NCI-H510A (cell line): ENCODE measurements around the gene HECTD4.
"Not testable (repeated sequence)": the region's sequence is repeated elsewhere in the genome, so short reads cannot be mapped to it uniquely, and the experiment has no call there.

Experiments
- DNase-seq: peaks from one replicate; lab custom pipeline; 2025; lab: John Stamatoyannopoulos, UW

Gene HECTD4, protein sequence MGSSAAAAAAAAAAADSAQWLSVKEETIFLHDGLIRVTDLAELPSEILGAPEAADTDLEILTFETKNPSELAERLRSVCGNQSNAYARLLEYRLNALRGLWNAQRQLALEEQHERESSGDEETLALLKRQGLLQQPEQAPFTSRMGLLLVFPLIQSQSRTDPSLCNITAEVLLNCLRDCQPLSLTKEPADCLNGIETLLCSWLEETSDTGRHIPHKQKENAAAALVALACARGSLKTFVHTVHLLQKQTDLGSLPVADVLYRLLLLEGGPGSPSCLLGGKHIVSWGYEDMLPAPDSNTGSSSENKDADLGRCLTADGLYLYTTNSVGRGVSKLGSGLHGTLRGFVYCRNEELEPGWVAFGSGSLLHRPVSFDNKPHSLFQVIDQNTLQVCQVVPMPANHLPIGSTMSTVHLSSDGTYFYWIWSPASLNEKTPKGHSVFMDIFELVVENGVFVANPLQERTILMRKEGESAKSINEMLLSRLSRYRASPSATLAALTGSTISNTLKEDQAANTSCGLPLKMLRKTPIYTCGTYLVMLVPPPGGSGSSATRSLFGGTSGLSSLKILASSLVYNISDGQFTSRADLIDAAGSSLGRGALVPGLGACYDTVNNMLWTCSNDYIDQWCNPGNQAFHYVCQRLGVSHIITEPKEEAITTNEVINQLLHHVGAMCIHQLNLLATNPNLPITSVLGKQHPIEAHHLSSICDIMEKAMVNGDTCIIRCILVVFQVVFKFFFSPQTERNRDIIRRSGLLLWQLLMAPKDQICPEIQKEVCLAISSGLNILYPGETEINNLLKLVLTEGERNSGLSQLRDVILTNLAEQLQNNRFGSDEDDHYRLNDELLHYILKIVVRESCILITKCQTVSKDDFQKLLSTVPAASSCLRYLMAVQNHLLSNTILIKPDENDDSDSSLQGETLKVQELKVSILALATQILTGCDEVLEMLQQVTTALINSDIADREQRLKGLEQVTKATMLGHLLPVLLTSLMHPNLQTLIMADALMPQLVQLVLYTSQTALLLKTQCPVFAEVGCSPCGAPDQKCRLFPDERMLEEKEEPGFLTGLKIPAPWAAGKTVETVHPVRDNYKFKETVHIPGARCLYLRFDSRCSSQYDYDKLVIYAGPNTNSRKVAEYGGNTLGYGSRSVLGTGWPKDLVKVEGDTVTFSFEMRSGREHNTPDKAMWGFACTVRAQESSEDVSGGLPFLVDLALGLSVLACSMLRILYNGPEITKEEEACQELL (N-terminal part only)

DNA sequence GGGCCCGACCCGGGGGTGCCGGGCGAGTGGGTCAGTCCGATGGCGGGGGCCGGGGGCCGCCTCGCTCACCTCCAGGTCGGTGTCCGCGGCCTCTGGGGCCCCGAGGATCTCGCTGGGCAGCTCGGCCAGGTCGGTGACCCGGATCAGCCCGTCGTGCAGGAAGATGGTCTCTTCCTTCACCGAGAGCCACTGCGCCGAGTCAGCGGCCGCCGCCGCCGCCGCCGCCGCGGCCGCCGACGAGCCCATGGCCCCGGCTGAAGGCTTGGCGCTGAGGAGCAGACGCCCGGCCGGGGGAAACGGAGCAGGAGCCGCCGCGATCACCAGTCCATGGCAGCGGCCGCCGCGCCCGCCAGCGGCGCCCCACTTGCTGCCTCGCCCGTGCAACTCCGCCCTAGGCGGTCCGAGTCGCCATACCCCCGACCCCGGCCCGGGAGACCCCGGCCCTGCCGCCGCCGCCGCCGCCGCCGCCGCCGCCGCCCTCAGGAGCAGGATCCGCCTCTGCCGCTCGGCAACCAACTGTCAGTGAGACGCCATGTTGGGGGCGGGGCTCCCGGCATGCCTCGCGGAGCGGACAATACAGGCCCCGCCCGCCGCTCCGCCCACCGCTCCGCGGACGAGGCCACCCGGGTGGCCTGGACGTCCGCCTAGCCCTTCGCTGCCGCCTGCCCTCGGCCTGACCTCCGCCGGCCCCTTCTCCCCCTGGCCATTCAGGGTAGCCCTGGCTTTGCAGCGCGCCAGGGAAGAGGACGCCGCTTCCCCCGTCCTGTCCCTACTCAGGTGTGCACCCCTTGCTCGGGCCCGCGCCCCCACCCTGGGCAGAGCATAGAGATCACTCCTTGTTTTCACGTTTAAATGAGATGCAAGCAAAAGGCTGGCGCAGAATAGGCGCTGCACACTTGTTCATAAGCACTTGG lies at the start of gene HECTD4:
TSS of gene HECTD4 (minus strand) at position 549 of the 914 bp plus-strand sequence. CDS start at position 246, 303 bp downstream.
- DNase-seq: peak; percentile 91

DNA sequence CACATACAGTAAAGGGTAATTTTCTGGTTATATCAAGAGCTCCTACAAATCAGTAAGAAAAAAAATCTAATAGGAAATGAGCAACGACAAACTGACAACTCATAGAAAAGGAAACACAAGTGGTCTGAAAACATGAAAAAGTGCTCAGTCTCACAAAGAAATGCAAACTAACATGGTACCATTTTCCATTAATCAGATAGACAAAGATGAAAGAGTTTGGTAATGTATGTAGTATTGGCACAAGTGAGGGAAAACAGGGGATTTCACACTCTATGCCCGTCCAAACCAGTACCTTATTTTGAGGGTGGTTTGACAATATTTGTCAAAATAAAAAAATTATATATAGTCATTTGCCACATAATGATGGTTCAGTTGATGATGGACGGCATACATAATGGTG lies 49.7 kb upstream of the HECTD4 start:
- no peak for DNase-seq

DNA sequence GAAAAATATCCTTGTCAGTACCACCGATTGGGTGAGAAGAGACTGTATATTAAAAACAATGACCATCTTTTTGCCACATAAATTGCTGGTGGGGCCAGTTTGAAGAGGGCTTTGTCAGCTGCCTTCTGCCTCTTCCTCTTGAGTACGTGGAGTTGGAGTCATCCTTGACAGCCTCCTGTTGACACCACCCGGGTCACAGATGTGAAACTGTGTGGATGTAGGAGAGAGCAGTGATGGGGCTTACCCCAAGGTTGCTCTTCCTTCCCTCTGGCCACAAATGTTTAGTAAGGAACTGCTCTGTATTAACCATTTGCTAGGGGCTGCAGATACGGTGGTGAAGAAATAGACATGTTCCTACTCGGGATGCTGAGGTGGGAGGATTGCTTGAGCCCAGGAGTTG lies 48.7 kb upstream of the HECTD4 start:
- DNase-seq: no peak

DNA sequence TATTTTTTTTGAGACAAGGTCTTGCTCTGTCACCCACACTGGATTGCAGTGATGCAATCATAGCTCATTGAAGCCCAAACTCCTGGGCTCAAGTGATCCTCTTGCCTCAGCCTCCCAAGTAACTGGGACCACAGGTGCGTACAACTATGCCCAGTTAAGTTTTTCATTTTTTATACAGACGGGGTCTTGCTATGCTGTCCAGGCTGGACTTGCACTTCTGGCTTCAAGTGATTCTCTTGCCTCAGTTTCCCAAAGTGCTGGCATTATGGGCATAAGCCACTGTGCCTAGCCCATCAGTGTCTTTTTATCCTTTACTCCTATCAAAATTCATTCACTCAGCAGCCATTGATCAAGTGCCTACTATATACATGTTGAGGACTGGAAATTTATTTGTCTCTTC lies 45.5 kb upstream of the HECTD4 start:
- DNase-seq: no peak

- no peak for DNase-seq
Measured at GRCh38 chr12:112425582-112426382, 43.6 kb upstream of the HECTD4 start.

GRCh38 chr12:112424126-112424525 lies 41.9 kb upstream of the HECTD4 start:
- DNase-seq: no peak

GRCh38 chr12:112422531-112422930 lies 40.3 kb upstream of the HECTD4 start:
- DNase-seq: no peak

- no peak for DNase-seq
Measured at GRCh38 chr12:112421363-112421762, 39.1 kb upstream of the HECTD4 start.

GRCh38 chr12:112420740-112421139 lies 38.5 kb upstream of the HECTD4 start:
- DNase-seq: no peak

DNA sequence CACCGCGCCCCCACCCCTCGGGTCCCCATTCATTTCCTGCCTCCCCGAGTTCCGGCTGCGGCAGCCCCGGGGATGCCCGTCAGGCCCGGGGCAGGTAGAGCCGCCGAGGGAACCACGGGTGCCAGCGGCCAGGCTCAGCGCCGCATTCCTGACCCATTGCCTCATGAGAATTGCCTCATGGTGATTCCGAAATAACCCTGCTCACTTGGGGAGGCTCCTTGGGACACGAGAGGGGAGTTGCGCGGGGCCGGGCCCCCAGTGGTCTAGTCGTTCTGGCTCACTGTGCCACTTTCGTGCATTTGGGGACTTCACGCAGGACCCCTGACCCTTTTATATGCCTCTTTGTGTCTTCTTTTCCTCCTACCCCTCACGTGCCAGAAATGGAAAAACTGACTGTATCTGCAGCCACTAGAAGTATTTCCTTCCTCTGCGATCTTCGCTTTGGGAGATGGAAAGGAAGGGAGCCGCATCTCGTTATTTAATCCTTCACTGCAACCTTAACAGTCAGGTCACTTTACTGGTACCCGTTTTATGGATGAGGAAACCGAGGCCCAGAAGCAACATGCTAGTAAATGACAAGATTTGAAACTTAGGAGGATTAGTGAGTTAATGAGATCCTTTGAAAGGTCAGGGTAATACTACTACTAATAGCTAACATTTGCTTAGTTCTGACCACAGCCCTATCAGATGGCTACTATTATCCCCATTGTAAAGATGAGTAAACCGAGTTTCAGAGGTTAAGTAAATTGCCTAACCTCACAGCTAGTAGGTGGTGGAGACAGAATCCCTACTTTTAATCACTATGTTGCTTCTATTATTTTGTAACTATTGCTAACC lies 37.3 kb upstream of the HECTD4 start:
- DNase-seq: no peak

- peak; percentile 70 for DNase-seq
Measured at GRCh38 chr12:112418608-112419296, 36.5 kb upstream of the HECTD4 start, which contains the start of gene PTPN11. TSS of gene PTPN11 (plus strand) at chr12:112418947. CDS start at chr12:112419112, 165 bp downstream.

DNA sequence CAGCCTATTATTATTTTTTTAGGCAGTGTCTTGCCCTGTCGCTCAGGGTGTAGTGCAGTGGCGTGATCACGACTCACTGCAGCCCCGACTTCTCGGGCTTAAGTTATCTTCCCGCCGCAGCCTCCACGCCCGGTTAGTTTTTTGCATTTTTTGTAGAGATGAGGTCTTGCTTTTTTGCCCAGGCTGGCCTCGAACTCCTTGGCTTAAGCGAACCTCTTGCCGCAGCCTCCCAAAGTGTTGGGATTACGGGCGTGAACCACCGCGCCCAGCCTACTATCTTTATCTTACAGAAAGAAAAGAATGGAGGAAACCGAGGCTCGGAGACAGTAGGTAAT lies 36.0 kb upstream of the HECTD4 start:
- DNase-seq: no peak

DNA sequence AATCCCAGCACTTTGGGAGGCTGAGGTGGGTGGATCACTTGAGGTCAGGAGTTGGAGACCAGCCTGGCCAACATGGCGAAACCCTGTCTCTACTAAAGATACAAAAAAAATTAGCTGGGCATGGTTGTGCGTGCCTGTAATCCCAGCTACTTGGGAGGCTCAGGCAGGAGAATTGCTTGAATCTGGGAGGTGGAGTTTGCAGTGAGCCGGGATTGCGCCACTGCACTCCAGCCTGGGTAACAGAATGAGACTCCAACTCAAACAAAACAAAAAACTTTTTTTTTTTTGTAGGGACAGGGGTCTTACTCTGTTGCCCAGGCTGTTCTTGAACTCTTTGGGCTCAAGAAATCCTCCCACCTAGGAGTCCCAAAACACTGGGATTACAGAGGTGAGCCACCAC lies 33.2 kb upstream of the HECTD4 start:
- DNase-seq: not testable (repeated sequence)

- no peak for DNase-seq
Measured at GRCh38 chr12:112413855-112414625, 31.8 kb upstream of the HECTD4 start.

DNA sequence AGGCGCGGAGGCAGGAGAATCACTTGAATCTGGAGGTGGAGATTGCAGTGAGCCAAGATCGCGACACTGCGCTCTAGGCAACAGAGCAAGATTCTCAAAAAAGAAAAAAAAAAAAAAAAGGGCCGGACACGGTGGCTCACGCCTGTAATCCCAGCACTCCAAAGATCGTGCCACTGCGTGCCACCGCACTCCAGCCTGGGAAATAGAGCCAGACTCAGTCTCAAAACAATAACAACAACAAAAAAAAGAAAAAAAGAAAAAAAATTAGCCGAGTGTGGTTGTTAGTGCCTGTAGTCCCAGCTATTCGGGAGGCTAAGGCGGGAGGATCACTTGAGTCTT lies 27.6 kb upstream of the HECTD4 start:
- no peak for DNase-seq

- peak; percentile 95 for DNase-seq
Measured at GRCh38 chr12:112409064-112409905, 27.1 kb upstream of the HECTD4 start, which contains the start of gene RPL6. TSS of gene RPL6 (minus strand) at chr12:112409605. CDS start at chr12:112408656, 949 bp downstream.

- DNase-seq: no peak
Measured at GRCh38 chr12:112408621-112409020, 26.4 kb upstream of the HECTD4 start.
